Stimulated activated CD4-positive, alpha-beta T cell treated with anti-CD3 and anti-CD28 coated beads, TNF-alpha, amount 100 ng/mL, for 1 hour (primary cell): ENCODE results near the gene CYLD.

ENCODE experiments used
- DNase-seq, 3 donors: peaks; one replicate each; pipeline ENCODE4 v3.0.0-alpha.2; 2020; ENCODE audit warnings: low read depth in 3 of 3, low spot score in 1 of 3

The CYLD gene

GRCh38 chr16:50842013-50842505 is 100.2 kb downstream of the CYLD start:
- no peak for DNase-seq

- no peak for DNase-seq
Measured at GRCh38 chr16:50842589-50842988, 100.7 kb downstream of the CYLD start.

- no peak for DNase-seq
Measured at GRCh38 chr16:50844840-50845239, 103.0 kb downstream of the CYLD start.

- no peak for DNase-seq
Measured at GRCh38 chr16:50845296-50845695, 103.4 kb downstream of the CYLD start.

GRCh38 chr16:50846511-50846910 is 104.6 kb downstream of the CYLD start:
- DNase-seq: no peak

GRCh38 chr16:50847166-50847565 is 105.3 kb downstream of the CYLD start:
- no peak for DNase-seq

- no peak for DNase-seq
Measured at GRCh38 chr16:50848755-50849514, 107.0 kb downstream of the CYLD start.
